HG03135 (cell line): ENCODE measurements around the gene FAM131A.
A peak's percentile ranks its signal among the peaks of the same experiment; 100 is the strongest.

Experiments
- ATAC-seq: cut with Tn5 transposase; IDR thresholded peaks from one replicate; pipeline ENCODE4 v1.9.1; 2021; ENCODE audit warnings: mild to moderate bottlenecking, moderate library complexity; ENCODE audit not compliant: unreplicated experiment

Gene FAM131A

DNA sequence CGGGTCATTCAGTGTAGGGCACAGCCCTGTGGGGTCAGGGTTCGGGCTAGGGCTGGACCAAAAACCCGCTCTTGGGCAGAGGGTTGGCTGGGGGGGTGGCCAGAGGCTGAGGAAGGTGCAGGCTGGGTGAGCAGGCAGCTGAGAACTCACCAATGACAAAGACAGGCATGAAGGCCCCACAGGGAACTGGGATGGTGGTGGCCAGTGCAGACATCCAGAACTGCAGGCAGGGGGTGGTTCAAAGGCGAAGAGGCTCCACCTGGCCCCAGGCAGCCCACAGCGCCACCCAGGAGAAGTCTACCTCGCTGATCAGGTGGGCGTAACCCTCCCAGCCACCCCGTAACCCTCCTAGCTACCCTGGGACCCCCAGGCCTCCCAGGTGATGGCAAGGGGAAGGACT, 17.4 kb downstream of the FAM131A start:
- no peak for ATAC-seq

- ATAC-seq: no peak
These were observed 18.1 kb downstream of the FAM131A start for GRCh38 chr3:184355261-184356040.

DNA sequence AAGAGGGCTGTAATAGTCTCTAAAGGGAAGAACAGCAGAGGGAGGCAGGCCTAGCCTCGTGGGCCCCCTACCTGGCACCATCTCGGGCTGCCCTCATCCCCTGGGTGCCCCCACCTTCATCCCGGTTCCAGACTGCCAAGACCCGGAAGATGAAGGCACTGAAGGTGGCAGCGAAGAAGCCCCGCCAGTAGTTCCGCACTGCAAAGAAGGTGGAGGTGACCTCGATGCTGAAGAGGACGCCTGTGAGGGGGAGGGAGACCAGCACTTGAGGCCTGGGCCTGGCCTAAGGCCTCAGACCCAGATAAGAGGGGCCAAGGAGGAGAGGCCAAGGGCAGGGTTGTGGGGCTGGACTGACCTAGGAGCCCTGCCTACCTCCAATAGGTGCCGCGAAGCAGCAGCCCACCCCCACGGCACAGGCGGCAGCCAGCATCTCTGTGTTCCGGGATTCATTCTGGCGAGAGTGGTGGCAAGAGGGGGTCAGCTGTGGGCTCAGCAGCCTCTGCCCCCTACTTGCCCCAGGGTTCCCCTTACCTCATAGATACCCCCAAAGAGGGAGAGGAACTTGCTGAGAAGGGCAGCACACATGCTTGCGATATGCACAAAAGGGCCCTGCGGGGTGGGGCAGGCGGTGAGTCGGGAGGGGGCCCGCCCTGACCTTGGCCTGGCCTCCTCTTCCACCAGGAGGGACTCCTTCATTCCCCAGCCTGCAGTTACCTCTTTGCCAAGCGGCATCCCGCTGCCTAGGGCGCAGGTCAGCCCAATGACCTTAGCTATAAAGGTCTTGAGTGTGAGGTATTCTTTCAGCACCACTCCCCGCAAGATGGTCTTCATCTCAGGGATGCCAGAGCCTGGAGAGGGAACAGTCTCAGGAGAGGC, 20.1 kb downstream of the FAM131A start:
- ATAC-seq: no peak

GRCh38 chr3:184358124-184358767, 20.8 kb downstream of the FAM131A start:
- ATAC-seq: no peak

GRCh38 chr3:184358921-184359350, 21.5 kb downstream of the FAM131A start:
- ATAC-seq: no peak

- ATAC-seq: no peak
These were observed 22.2 kb downstream of the FAM131A start for GRCh38 chr3:184359610-184360009.

DNA sequence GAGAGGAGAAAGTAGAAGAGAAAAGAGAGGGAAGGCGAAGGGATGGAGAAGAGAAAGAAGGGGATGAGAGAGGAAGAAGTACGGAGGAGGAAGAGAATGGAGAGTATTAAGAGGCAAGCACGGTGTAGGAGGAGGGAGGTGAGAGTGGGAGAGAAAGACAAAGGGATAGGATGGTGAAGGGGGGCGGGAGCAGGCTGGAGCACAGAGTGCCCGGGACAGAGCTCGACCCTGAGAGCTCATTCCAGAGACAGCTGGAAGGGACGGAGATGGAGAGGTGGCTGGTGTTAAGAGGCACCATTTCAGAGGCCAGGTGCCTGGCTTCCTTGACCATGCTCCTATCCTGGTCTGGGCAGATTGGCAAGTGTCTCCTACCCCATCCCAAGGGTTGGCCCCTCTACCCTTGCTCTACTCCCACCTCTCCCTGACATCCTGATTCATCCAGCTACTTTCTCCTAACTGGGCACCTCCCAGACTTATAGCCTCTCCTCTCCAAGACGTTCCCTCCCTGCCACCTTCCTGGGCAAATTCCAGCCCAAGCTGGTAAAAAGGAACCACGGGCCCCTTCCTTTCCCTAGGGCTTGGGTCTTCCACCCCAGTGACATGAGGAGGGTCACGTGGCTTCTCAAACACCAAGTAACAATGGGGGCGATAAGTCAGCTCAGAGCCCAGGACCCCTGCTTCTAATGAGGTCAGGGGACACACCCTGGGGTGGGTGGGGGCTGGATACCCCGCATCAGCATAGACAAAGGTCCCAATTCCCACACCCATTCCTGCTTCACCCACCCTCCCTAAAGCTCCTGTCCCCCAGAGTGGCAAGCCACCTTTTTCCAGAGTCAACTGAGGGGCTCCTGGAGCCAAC, 22.9 kb downstream of the FAM131A start:
- ATAC-seq: no peak

GRCh38 chr3:184360929-184361531, 23.6 kb downstream of the FAM131A start:
- ATAC-seq: no peak

GRCh38 chr3:184361532-184361931, 24.1 kb downstream of the FAM131A start, which contains the start of the genes CLCN2 and POLR2H:
TSS of gene CLCN2 (minus strand) at chr3:184361605. CDS start at chr3:184361479, 126 bp downstream.
TSS of gene POLR2H (plus strand) at chr3:184361710. CDS start at chr3:184363493, 1,783 bp downstream.
- peak; percentile 33 for ATAC-seq

DNA sequence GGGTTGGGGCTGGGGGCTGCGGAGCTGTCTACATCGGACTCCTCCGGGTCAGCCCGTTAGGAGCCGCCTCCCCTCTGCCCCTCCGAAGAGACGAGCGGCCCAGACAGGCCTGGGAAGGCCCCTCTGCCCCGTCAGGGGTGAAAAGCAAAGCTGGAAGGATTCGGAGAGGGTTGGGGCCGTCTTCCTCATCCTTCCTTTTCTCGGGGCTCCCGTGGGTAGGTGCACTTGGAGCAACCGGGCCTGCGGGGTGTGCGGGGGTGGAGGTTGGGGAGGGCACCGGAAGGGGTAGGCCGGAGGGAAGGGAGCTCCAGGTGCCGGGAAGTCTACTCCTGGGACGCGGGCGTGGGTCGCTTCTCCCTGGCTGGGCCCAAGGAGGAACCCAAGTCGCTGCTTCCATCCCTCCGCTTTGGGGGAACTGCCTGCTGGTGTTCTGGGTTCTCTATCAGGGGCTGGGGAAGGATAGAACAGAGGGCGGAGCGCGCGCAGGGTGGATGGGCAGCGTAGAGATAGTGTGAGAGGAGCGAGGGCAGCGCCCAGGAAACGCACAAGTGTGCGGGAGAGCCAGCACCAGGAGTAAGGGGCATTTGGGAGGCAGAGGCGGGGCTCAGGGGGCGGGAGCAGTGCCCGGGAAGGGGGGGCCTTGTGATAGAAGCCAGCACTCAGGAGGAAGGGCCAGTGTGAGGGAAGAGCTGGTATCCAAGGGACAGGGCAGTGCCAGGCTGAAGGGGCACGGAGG, 24.7 kb downstream of the FAM131A start:
- ATAC-seq: no peak

DNA sequence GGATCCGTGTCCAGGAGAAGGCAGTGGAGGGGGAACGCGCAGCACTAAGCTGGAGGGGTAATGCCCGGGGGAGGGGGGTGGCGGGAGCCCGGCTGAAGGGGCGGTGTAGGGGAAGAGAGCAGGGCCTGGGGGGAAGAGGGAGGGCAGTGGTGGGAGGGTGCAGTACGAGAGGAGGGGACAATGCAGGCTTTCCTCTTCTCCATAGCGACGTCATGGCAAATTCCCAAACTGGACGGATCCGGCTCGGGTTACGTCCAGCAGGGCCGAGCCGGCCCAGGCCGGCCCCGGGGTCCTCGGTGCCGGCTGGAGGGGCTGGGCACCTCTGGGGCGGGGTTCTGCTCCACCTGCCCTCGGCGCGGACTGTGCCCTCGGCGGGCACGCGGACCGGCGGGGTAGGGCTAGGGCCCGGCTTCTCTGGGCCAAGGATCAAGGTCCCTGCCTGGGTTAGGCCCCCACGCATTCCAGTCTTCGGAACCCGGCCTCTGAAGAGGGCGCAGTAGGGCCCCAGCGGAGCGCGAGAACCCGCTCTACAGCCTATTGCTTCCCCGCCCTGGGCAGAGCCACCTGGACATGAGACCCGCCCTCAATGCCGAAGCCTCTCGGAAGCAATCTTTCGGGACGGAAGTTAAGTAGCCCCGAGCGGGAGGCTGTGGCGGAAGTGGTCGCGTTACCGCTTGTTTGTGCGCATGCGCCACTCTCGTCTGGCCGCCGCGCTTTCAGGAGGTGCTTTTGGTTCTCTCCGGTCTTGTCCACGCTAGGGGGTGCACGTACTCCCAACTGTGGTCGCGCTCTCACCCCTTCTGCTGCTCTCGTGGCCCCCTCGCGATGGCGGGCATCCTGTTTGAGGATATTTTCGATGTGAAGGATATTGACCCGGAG, 25.5 kb downstream of the FAM131A start:
- peak; percentile 88 for ATAC-seq

GRCh38 chr3:184366619-184367289, 29.4 kb downstream of the FAM131A start:
- no peak for ATAC-seq

- ATAC-seq: no peak
These were observed 30.7 kb downstream of the FAM131A start for GRCh38 chr3:184368116-184368515.

- ATAC-seq: no peak
These were observed 31.3 kb downstream of the FAM131A start for GRCh38 chr3:184368586-184369183.

- ATAC-seq: no peak
These were observed 34.2 kb downstream of the FAM131A start for GRCh38 chr3:184371570-184372018.

GRCh38 chr3:184372296-184372821, 35.0 kb downstream of the FAM131A start:
- no peak for ATAC-seq

GRCh38 chr3:184372911-184373310, 35.5 kb downstream of the FAM131A start:
- ATAC-seq: no peak
